ENCODE data around the gene CEMIP. TPM values are rescaled to one million over a fixed set of nuclear protein-coding genes. Genes with fewer than 3 reads are reported as not detected.
A peak's percentile ranks its signal among the peaks of the same experiment; 100 is the strongest.

Gene CEMIP
- total and polyA plus RNA-seq, 2 experiments from 2014 or later = 2.3 to 4.4 TPM

GRCh38 chr15:80982839-80983238 is 203.7 kb downstream of the CEMIP start:
- TF ChIP-seq CTCF (IDR thresholded peaks at IDR 0.05; ENCODE audit: poor library complexity) = no peak
- no peak for TF ChIP-seq EZH2 (IDR thresholded peaks at IDR 0.05; ENCODE audit: borderline replicate concordance)
- TF ChIP-seq EZH2phosphoT487 (IDR thresholded peaks at IDR 0.05; ENCODE audit: low read depth, severe bottlenecking, unreplicated experiment) = no peak
- H3K4me3 ChIP-seq = no peak overlapping the region
- DNase-seq (ENCODE audit: low spot score) = no peak
- peaks cover 71% of the 10 kb centered on the region for H3K79me2 ChIP-seq
- no peak overlapping the region for H2AFZ ChIP-seq
- H3K4me1 ChIP-seq (ENCODE audit: insufficient read depth) = peaks cover 3% of the 10 kb centered on the region
- no peaks in the 10 kb centered on the region for H3K36me3 ChIP-seq (replicated peaks; ENCODE audit: insufficient read depth, low read depth)
- H3K27ac ChIP-seq = no peak overlapping the region
- no peaks in the 10 kb centered on the region for H3K27me3 ChIP-seq
- no peak overlapping the region for H3K4me2 ChIP-seq
- H3K9me3 ChIP-seq (ENCODE audit: low read depth) = no peaks in the 10 kb centered on the region
- peaks cover 6% of the 10 kb centered on the region for H4K20me1 ChIP-seq (ENCODE audit: insufficient read depth, poor library complexity, severe bottlenecking)
- 88% methylated on average over 5 of the region's 5 CpGs for WGBS (ENCODE audit: low lambda C conversion rate, missing lambda C conversion rate)
- no peaks in the 10 kb centered on the region for H3K9me2 ChIP-seq (replicated peaks; ENCODE audit: insufficient read depth)

DNA sequence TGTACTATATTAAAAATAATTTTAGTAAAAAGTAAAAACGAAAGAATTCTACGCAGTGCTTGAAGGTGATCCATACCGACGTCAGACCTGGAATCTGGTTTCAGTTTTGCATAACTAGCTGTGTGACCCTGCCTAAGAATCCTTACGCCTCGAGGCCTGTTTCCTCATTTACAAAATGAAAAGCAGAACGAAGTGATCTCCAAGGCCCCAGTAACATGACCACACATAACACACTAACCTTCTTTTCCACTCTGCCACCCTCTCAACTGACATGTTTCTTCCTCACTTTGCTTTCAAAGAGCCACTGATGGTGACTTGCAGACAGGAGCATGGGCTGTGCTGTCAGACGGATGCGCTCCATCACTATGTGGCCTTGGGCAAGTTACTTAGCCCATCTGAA is 205.7 kb downstream of the CEMIP start:
- no peak overlapping the region for H3K27ac ChIP-seq
- no peak overlapping the region for H3K4me3 ChIP-seq
- no peaks in the 10 kb centered on the region for H3K36me3 ChIP-seq (replicated peaks; ENCODE audit: insufficient read depth, low read depth)
- no peaks in the 10 kb centered on the region for H3K9me3 ChIP-seq (ENCODE audit: low read depth)
- DNase-seq (ENCODE audit: low spot score) = no peak
- 59% methylated on average over 9 of the region's 9 CpGs for WGBS (ENCODE audit: low lambda C conversion rate, missing lambda C conversion rate)
- H3K27me3 ChIP-seq = no peaks in the 10 kb centered on the region
- H2AFZ ChIP-seq = no peak overlapping the region
- TF ChIP-seq CTCF (IDR thresholded peaks at IDR 0.05; ENCODE audit: poor library complexity) (no peak), EZH2phosphoT487 (IDR thresholded peaks at IDR 0.05; ENCODE audit: low read depth, severe bottlenecking, unreplicated experiment) (no peak), EZH2 (IDR thresholded peaks at IDR 0.05; ENCODE audit: borderline replicate concordance) (no peak)
- no peaks in the 10 kb centered on the region for H3K9me2 ChIP-seq (replicated peaks; ENCODE audit: insufficient read depth)
- H4K20me1 ChIP-seq (ENCODE audit: insufficient read depth, poor library complexity, severe bottlenecking) = peaks cover 12% of the 10 kb centered on the region
- peak overlapping the region; percentile 4 for H3K4me2 ChIP-seq
- peaks cover 80% of the 10 kb centered on the region for H3K79me2 ChIP-seq
- H3K4me1 ChIP-seq (ENCODE audit: insufficient read depth) = peaks cover 10% of the 10 kb centered on the region

- no peaks in the 10 kb centered on the region for H3K27me3 ChIP-seq
- TF ChIP-seq CTCF (IDR thresholded peaks at IDR 0.05; ENCODE audit: poor library complexity) (no peak), EZH2 (IDR thresholded peaks at IDR 0.05; ENCODE audit: borderline replicate concordance) (no peak), EZH2phosphoT487 (IDR thresholded peaks at IDR 0.05; ENCODE audit: low read depth, severe bottlenecking, unreplicated experiment) (no peak)
- peaks cover 12% of the 10 kb centered on the region for H4K20me1 ChIP-seq (ENCODE audit: insufficient read depth, poor library complexity, severe bottlenecking)
Measured at GRCh38 chr15:80985981-80986380, 206.8 kb downstream of the CEMIP start.

DNA sequence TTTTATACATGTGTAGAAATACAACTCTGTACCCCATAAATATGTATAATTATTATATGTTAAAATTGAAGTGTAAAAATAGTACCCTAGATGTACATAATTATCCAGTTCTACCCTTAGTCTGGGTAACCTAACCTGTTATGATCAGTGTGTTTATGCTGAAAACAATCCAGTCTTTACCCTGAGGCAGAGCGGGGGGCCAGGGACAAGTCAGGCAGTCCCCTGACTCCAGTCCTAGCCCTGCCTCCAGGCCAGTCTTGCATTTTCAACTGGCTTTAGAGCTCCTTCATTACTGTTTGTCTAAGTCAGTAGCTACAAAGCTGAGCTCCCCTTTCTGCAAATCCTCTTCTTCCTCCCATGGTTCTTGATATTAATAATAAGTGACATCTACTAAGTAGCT is 207.3 kb downstream of the CEMIP start:
- no peak for DNase-seq (ENCODE audit: low spot score)
- Histone ChIP-seq H3K4me3 (no peak overlapping the region), H3K9me2 (replicated peaks; ENCODE audit: insufficient read depth) (no peaks in the 10 kb centered on the region), H4K20me1 (ENCODE audit: insufficient read depth, poor library complexity, severe bottlenecking) (peaks cover 12% of the 10 kb centered on the region), H3K36me3 (replicated peaks; ENCODE audit: insufficient read depth, low read depth) (no peaks in the 10 kb centered on the region), H2AFZ (no peak overlapping the region), H3K4me2 (peak overlapping the region; percentile 31), H3K9me3 (ENCODE audit: low read depth) (no peaks in the 10 kb centered on the region), H3K79me2 (peaks cover 77% of the 10 kb centered on the region), H3K4me1 (ENCODE audit: insufficient read depth) (peaks cover 10% of the 10 kb centered on the region), H3K27me3 (no peaks in the 10 kb centered on the region), H3K27ac (no peak overlapping the region)
- WGBS (ENCODE audit: low lambda C conversion rate, missing lambda C conversion rate) = 67% methylated on average over 1 of the region's 1 CpG
- TF ChIP-seq EZH2 (IDR thresholded peaks at IDR 0.05; ENCODE audit: borderline replicate concordance) = no peak
- TF ChIP-seq CTCF (IDR thresholded peaks at IDR 0.05; ENCODE audit: poor library complexity) = no peak
- no peak for TF ChIP-seq EZH2phosphoT487 (IDR thresholded peaks at IDR 0.05; ENCODE audit: low read depth, severe bottlenecking, unreplicated experiment)

More at GRCh38 chr15:80985981-80986380, 206.8 kb downstream of the CEMIP start:
- Histone ChIP-seq H2AFZ (no peak overlapping the region), H3K79me2 (peaks cover 77% of the 10 kb centered on the region), H3K4me2 (no peak overlapping the region), H3K4me1 (ENCODE audit: insufficient read depth) (peaks cover 10% of the 10 kb centered on the region), H3K36me3 (replicated peaks; ENCODE audit: insufficient read depth, low read depth) (no peaks in the 10 kb centered on the region), H3K9me3 (ENCODE audit: low read depth) (no peaks in the 10 kb centered on the region), H3K4me3 (no peak overlapping the region), H3K27ac (no peak overlapping the region), H3K9me2 (replicated peaks; ENCODE audit: insufficient read depth) (no peaks in the 10 kb centered on the region)
- 87% methylated on average over 5 of the region's 5 CpGs for WGBS (ENCODE audit: low lambda C conversion rate, missing lambda C conversion rate)
- DNase-seq (ENCODE audit: low spot score) = no peak
